ENCODE data around the gene PCDHGB6.
"Not testable (repeated sequence)": the region's sequence is repeated elsewhere in the genome, so short reads cannot be mapped to it uniquely, and the experiment has no call there.

PCDHGB6 gene

GRCh38 chr5:141389153-141390042 is 18.4 kb upstream of the PCDHGB6 start:
- no peak for DNase-seq

DNA sequence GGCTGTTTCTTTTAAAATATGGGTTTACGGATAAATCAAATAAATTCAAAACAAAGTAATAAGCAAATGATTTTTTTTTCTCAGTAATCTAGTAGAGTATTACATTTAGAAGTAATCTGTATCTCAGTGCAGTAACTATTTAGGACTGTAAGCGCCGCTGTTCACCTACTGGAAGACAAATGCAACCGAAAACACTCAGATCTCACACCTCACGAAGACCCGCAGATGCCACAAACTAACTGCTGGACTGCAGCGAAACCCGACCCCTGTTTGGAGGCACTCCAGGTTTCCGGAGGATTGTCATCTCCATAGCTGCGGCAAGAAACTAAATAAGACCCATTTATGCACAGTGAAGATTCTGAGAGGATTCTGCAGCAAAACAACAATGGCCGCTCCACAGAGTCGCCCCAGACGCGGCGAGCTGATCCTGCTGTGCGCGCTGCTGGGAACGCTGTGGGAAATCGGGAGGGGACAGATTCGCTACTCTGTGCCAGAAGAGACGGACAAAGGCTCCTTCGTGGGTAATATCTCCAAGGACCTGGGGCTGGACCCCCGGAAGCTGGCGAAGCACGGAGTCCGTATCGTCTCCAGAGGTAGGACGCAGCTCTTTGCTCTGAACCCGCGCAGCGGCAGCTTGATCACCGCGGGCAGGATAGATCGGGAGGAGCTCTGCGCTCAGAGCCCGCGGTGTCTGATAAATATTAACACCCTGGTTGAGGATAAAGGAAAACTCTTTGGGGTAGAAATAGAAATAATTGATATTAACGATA is 15.2 kb upstream of the PCDHGB6 start, which contains the start of gene PCDHGA8:
Gene PCDHGA8, plus strand, starts transcription at position 205 of the 770 bp plus-strand sequence. Its CDS starts 181 bp downstream, at position 386.
- no peak for DNase-seq

DNA sequence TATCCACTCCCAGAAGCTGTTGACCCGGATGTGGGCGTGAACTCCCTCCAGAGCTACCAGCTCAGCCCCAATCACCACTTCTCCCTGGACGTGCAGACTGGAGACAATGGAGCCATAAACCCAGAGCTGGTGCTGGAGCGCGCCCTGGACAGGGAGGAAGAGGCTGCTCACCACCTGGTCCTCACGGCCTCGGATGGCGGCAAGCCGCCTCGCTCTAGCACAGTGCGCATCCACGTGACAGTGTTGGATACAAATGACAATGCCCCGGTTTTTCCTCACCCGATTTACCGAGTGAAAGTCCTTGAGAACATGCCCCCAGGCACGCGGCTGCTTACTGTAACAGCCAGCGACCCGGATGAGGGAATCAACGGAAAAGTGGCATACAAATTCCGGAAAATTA is 14.6 kb upstream of the PCDHGB6 start:
- DNase-seq, result no peak

DNA sequence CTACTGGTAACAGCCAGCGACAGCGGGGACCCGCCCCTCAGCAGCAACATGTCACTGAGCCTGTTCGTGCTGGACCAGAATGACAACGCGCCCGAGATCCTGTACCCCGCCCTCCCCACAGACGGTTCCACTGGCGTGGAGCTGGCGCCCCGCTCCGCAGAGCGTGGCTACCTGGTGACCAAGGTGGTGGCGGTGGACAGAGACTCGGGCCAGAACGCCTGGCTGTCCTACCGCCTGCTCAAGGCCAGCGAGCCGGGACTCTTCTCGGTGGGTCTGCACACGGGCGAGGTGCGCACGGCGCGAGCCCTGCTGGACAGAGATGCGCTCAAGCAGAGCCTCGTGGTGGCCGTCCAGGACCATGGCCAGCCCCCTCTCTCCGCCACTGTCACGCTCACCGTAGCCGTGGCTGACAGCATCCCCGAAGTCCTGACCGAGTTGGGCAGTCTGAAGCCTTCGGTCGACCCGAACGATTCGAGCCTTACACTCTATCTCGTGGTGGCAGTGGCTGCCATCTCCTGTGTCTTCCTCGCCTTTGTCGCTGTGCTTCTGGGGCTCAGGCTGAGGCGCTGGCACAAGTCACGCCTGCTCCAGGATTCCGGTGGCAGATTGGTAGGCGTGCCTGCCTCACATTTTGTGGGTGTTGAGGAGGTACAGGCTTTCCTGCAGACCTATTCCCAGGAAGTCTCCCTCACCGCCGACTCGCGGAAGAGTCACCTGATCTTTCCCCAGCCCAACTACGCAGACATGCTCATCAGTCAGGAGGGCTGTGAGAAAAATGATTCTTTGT is 13.2 kb upstream of the PCDHGB6 start:
- DNase-seq, result not testable (repeated sequence)

DNA sequence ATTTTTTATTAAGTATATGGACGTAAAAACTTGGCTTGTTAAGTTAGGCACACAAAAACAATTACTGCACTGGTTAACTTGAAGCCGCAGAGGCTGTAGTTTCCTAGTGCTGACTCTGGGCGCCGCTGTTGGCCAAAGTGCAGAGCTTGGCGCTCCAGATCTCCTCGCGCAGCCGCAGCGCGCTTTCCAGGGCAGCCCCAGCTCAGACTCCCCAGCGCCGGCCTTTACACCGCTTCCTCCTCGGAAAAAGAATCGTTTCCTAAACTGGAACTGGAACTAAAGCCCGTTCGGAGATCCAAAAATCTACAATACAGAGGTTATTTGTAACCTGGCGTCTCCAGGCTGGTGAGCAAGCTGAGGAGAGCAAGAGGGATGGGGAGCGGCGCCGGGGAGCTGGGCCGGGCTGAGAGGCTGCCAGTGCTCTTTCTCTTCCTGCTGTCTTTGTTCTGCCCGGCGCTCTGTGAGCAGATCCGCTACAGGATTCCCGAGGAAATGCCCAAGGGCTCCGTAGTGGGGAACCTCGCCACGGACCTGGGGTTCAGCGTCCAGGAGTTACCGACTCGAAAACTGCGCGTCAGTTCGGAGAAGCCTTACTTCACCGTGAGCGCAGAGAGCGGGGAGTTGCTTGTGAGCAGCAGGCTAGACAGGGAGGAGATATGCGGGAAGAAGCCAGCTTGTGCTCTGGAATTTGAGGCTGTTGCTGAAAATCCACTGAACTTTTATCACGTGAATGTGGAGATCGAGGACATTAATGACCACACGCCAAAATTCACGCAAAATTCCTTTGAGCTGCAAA is 9.9 kb upstream of the PCDHGB6 start, which contains the start of gene PCDHGB5:
Gene PCDHGB5, plus strand, starts transcription at position 192 of the 796 bp plus-strand sequence. Its CDS starts 181 bp downstream, at position 373.
- DNase-seq, result not testable (repeated sequence)

DNA sequence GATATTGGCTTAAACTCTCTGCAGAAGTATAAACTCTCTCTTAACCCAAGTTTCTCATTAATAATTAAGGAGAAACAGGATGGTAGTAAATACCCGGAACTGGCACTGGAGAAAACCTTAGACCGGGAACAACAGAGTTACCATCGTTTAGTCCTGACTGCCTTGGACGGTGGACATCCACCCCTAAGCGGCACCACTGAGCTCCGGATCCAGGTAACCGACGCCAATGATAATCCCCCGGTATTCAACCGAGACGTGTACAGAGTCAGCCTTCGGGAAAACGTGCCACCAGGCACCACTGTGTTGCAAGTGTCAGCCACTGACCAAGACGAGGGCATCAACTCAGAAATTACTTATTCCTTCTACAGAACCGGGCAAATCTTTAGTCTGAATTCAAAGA is 9.2 kb upstream of the PCDHGB6 start:
- DNase-seq, result no peak

- no peak for DNase-seq
These were observed 8.1 kb upstream of the PCDHGB6 start for GRCh38 chr5:141399555-141400258.

DNA sequence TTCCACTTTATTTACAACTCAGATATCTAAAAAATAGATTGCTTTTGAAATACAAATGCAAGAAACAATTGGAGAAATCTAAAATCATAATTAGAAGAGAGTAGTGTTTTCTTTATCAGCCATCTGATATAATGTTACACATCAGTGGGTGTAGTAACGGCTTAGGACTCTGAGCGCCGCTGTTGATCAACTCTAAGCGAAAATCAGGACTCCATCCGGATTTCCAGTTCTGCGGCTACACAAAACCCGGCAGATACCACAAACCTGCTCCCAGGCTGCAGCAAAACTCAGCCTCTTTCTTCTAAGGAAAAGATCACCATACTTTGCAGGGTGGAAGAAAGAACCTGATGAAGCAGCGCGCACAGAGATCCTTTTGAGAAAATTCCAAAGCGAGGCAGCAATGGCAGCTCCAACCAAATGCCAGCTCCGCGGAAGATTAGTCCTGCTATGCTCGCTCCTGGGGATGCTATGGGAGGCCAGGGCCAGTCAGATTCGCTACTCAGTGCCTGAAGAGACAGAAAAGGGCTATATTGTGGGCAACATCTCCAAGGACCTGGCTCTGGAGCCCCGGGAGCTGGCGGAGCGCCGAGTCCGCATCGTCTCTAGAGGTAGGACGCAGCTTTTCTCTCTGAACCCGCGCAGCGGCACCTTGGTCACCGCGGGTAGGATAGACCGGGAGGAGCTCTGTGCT is 5.1 kb upstream of the PCDHGB6 start, which contains the start of gene PCDHGA9:
Gene PCDHGA9, plus strand, starts transcription at position 226 of the 691 bp plus-strand sequence. Its CDS starts 175 bp downstream, at position 401.
- no peak for DNase-seq

DNA sequence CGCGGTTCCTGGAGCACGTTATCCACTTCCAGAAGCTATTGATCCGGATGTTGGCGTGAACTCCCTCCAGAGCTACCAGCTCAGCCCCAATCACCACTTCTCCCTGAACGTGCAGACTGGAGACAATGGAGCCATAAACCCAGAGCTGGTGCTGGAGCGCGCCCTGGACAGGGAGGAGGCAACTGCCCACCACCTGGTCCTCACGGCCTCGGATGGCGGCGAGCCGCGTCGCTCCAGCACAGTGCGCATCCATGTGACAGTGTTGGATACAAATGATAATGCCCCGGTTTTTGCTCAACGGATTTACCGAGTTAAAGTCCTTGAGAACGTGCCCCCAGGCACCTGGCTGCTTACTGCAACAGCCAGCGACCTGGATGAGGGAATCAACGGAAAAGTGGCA is 4.4 kb upstream of the PCDHGB6 start:
- DNase-seq, result no peak

GRCh38 chr5:141409598-141410306 is 1.9 kb downstream of the PCDHGB6 start:
- no peak for DNase-seq

GRCh38 chr5:141411575-141411974 is 3.8 kb downstream of the PCDHGB6 start:
- DNase-seq, result no peak

DNA sequence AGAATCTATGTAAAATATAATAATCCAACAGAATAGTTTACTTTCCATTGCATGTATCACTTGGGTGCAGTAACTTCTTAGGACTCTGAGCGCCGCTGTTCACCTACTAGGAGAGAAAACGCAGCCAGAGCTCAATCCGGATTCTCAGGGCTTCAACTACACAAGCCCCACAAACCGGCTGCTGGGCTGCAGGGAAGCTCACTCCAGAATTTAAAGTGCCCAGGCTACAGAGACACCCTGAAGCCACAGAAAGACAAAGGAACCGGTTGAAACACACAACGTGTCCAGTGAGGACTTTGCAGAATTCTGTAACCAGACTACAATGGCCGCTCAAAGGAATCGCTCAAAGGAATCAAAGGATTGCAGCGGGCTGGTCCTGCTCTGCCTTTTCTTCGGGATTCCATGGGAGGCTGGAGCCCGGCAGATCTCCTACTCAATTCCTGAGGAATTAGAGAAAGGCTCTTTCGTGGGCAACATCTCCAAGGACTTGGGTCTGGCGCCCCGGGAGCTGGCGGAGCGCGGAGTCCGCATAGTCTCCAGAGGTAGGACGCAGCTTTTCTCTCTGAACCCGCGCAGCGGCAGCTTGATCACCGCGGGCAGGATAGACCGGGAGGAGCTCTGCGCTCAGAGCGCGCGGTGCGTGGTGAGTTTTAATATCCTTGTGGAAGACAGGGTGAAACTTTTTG is 5.2 kb downstream of the PCDHGB6 start, which contains the start of gene PCDHGA10:
Gene PCDHGA10, plus strand, starts transcription at position 134 of the 686 bp plus-strand sequence. Its CDS starts 189 bp downstream, at position 323.
- DNase-seq, result no peak

GRCh38 chr5:141413540-141414069 is 5.8 kb downstream of the PCDHGB6 start:
- no peak for DNase-seq

DNA sequence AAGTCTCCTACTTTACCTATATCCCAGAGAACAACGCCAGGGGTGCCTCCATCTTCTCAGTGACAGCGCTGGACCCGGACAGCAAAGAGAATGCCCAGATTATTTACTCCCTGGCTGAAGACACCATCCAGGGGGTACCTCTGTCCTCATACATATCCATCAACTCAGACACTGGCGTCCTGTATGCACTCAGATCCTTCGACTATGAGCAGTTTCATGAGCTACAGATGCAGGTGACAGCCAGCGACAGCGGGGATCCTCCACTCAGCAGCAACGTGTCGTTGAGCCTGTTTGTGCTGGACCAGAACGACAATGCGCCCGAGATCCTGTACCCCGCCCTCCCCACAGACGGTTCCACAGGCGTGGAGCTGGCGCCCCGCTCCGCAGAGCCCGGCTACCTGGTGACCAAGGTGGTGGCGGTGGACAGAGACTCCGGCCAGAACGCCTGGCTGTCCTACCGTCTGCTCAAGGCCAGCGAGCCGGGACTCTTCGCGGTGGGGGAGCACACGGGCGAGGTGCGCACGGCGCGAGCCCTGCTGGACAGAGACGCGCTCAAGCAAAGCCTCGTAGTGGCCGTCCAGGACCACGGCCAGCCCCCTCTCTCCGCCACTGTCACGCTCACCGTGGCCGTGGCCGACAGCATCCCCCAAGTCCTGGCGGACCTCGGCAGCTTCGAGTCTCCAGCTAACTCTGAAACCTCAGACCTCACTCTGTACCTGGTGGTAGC is 6.9 kb downstream of the PCDHGB6 start:
- not testable (repeated sequence) for DNase-seq

GRCh38 chr5:141415275-141415618 is 7.4 kb downstream of the PCDHGB6 start:
- not testable (repeated sequence) for DNase-seq

- DNase-seq, result not testable (repeated sequence)
These were observed 9.8 kb downstream of the PCDHGB6 start, which contains the start of gene PCDHGB7 for GRCh38 chr5:141417494-141418172. TSS of gene PCDHGB7 (plus strand) at chr5:141417677. CDS start at chr5:141417860, 183 bp downstream.
